GM23248 (cell line): ENCODE data around the gene LCTL. TPM values are rescaled to one million over a fixed set of nuclear protein-coding genes. Genes with fewer than 3 reads are reported as not detected.
"Not testable (repeated sequence)": the region's sequence is repeated elsewhere in the genome, so short reads cannot be mapped to it uniquely, and the experiment has no call there.

Experiments used
- DNase-seq: peaks from one replicate; pipeline ENCODE4 v3.0.0-alpha.2; 2015
- H2AFZ ChIP-seq: fragments of 200-600 bp; sonication (generic); 2 replicates; pipeline ENCODE4 v1.6.1; 2016; ENCODE audit warnings: antibody characterized with exemption
- H3F3A ChIP-seq: fragments of 200-600 bp; sonication (generic); 2 replicates; pipeline ENCODE4 v1.6.1; 2016; ENCODE audit warnings: mild to moderate bottlenecking, antibody characterized with exemption, mixed run types; ENCODE audit not compliant: insufficient read depth
- H3K27ac ChIP-seq: fragments of 200-600 bp; sonication (generic); 2 replicates; pipeline ENCODE4 v1.5.1; 2016; ENCODE audit warnings: mild to moderate bottlenecking
- H3K27me3 ChIP-seq: fragments of 200-600 bp; sonication (generic); replicated peaks from 2 replicates; pipeline ENCODE4 v1.6.1; 2016; ENCODE audit warnings: mild to moderate bottlenecking; ENCODE audit not compliant: insufficient read depth
- H3K36me3 ChIP-seq: fragments of 200-600 bp; sonication (generic); 2 replicates; pipeline ENCODE4 v1.6.1; 2016; ENCODE audit warnings: low read depth, mild to moderate bottlenecking
- H3K4me1 ChIP-seq: fragments of 200-600 bp; sonication (generic); 2 replicates; pipeline ENCODE4 v1.6.1; 2016; ENCODE audit warnings: mild to moderate bottlenecking; ENCODE audit not compliant: insufficient read depth
- H3K4me2 ChIP-seq: fragments of 200-600 bp; sonication (generic); one replicate; pipeline ENCODE4 v1.6.1; 2016; ENCODE audit warnings: mild to moderate bottlenecking; ENCODE audit not compliant: unreplicated experiment
- H3K4me3 ChIP-seq: fragments of 200-600 bp; sonication (generic); 2 replicates; pipeline ENCODE4 v1.5.1; 2016; ENCODE audit warnings: mild to moderate bottlenecking
- H3K79me2 ChIP-seq: fragments of 200-600 bp; sonication (generic); 2 replicates; pipeline ENCODE4 v1.6.1; 2016; ENCODE audit warnings: mild to moderate bottlenecking; ENCODE audit not compliant: insufficient read depth
- H3K9ac ChIP-seq: fragments of 200-600 bp; sonication (generic); 2 replicates; pipeline ENCODE4 v1.6.1; 2016; ENCODE audit warnings: mild to moderate bottlenecking
- H3K9me2 ChIP-seq: fragments of 200-600 bp; sonication (generic); 2 replicates; pipeline ENCODE4 v1.6.1; 2016; ENCODE audit warnings: mixed run types, mild to moderate bottlenecking, moderate library complexity; ENCODE audit not compliant: insufficient read depth
- H3K9me3 ChIP-seq: fragments of 200-600 bp; sonication (generic); one replicate; pipeline ENCODE4 v1.6.1; 2017; ENCODE audit warnings: low read depth
- H4K20me1 ChIP-seq: fragments of 200-600 bp; sonication (generic); 2 replicates; pipeline ENCODE4 v1.6.0; 2016; ENCODE audit not compliant: insufficient read depth
- EZH2 ChIP-seq: fragments of 200-600 bp; sonication (generic); IDR thresholded peaks from 2 replicates; pipeline ENCODE4 v1.6.1; 2018; ENCODE audit warnings: antibody characterized with exemption, mild to moderate bottlenecking; ENCODE audit not compliant: insufficient read depth, poor library complexity, severe bottlenecking
- EZH2phosphoT487 ChIP-seq: fragments of 200-600 bp; sonication (generic); IDR thresholded peaks from 2 replicates; pipeline ENCODE4 v1.6.1; 2018; ENCODE audit warnings: antibody characterized with exemption, moderate library complexity, mild to moderate bottlenecking, low read depth; ENCODE audit not compliant: insufficient read depth
- WGBS, 2 experiments: methylation state at CpG; one replicate each; pipeline ENCODE4 v1.1.6; 2015 to 2017; ENCODE audit warnings: low lambda C conversion rate in 2 of 2, low coverage in 1 of 2; ENCODE audit errors: missing lambda C conversion rate in 2 of 2; 5-methylcytosine and 5-hydroxymethylcytosine counted together
- in situ Hi-C: fragments of 300-500 bp; cut with MboI; formaldehyde crosslinking; loops from 2 replicates; pipeline ENCODE4 v1.15.0; 2020
- polyA plus RNA-seq: library from polyadenylated mRNA; unstranded; fragments of >200 nt; fragmentation: Nextera tagmentation; extraction: Ambion mirVana; gene quantifications from 2 replicates; pipeline ENCODE4 v1.2.1, GENCODE V29; 2016
- total RNA-seq: library from RNA; depleted of rRNA; stranded (reverse); fragments of >200 nt; shearing (Covaris generic); gene quantifications from 2 replicates; pipeline ENCODE4 v1.2.3, GENCODE V29; 2014

The LCTL gene
- total and polyA plus RNA-seq, 2 experiments from 2014 or later: 0.68 TPM; not detected in 1

GRCh38 chr15:66590435-66590834 is 24.6 kb upstream of the LCTL start:
- peaks cover 6% of the 10 kb centered on the region; the same call in 1 of the 2 replicates for H3K27me3 ChIP-seq
- no peaks in the 10 kb centered on the region for H3K9me3 ChIP-seq
- H2AFZ ChIP-seq: no peak overlapping the region
- no peaks in the 10 kb centered on the region for H3K4me1 ChIP-seq
- no peaks in the 10 kb centered on the region for H3K79me2 ChIP-seq
- WGBS, 2 experiments: 86 to 88% methylated on average over 2 of the region's 2 CpGs
- in situ Hi-C loops: no loop called here
- no peaks in the 10 kb centered on the region for H3K36me3 ChIP-seq
- no peak overlapping the region for H3K4me3 ChIP-seq
- H4K20me1 ChIP-seq: no peaks in the 10 kb centered on the region
- H3K9me2 ChIP-seq: no peaks in the 10 kb centered on the region
- no peak overlapping the region for H3K4me2 ChIP-seq
- H3F3A ChIP-seq: peaks cover 3% of the 10 kb centered on the region; the same call in 1 of the 2 replicates
- no peak overlapping the region for H3K9ac ChIP-seq
- no peak for TF ChIP-seq EZH2
- TF ChIP-seq EZH2phosphoT487: no peak
- no peak overlapping the region for H3K27ac ChIP-seq
- DNase-seq: no peak

GRCh38 chr15:66589429-66589828 is 23.6 kb upstream of the LCTL start:
- H3K36me3 ChIP-seq, H3K4me3 ChIP-seq, H3K9ac ChIP-seq, H3K4me1 ChIP-seq, DNase-seq, H3K27ac ChIP-seq, H3K9me2 ChIP-seq, H3F3A ChIP-seq, H3K4me2 ChIP-seq, H4K20me1 ChIP-seq, H3K79me2 ChIP-seq, H2AFZ ChIP-seq, in situ Hi-C loops, H3K27me3 ChIP-seq, H3K9me3 ChIP-seq: not testable (repeated sequence)
- 77 to 88% methylated on average over 6 of the region's 6 CpGs for WGBS, 2 experiments

- H3K4me1 ChIP-seq: no peaks in the 10 kb centered on the region
- H3K9ac ChIP-seq: no peak overlapping the region
- no peaks in the 10 kb centered on the region for H4K20me1 ChIP-seq
- TF ChIP-seq EZH2 (no peak), EZH2phosphoT487 (no peak)
- no peaks in the 10 kb centered on the region for H3K36me3 ChIP-seq
- H3K9me3 ChIP-seq: no peaks in the 10 kb centered on the region
- no peak overlapping the region for H3K4me2 ChIP-seq
- DNase-seq: no peak
- in situ Hi-C loops: no loop called here
- no peak overlapping the region for H3K27ac ChIP-seq
- no peaks in the 10 kb centered on the region for H3F3A ChIP-seq
- H2AFZ ChIP-seq: no peak overlapping the region
- WGBS, 2 experiments: 65 to 68% methylated on average over 8 of the region's 8 CpGs
- H3K9me2 ChIP-seq: no peaks in the 10 kb centered on the region
- H3K4me3 ChIP-seq: no peak overlapping the region
- H3K27me3 ChIP-seq: peaks cover 6% of the 10 kb centered on the region; the same call in 1 of the 2 replicates
- H3K79me2 ChIP-seq: no peaks in the 10 kb centered on the region
Measured at GRCh38 chr15:66588971-66589370, 23.2 kb upstream of the LCTL start.

GRCh38 chr15:66588537-66588936 is 22.7 kb upstream of the LCTL start:
- no peak overlapping the region for H3K9ac ChIP-seq
- no peaks in the 10 kb centered on the region for H3K4me1 ChIP-seq
- no peak for TF ChIP-seq EZH2
- no peak for TF ChIP-seq EZH2phosphoT487
- in situ Hi-C loops: no loop called here
- no peak overlapping the region for H3K27ac ChIP-seq
- H3K4me2 ChIP-seq: no peak overlapping the region
- no peaks in the 10 kb centered on the region for H3K36me3 ChIP-seq
- H2AFZ ChIP-seq: no peak overlapping the region
- H3K9me3 ChIP-seq: no peaks in the 10 kb centered on the region
- H4K20me1 ChIP-seq: no peaks in the 10 kb centered on the region
- H3K79me2 ChIP-seq: no peaks in the 10 kb centered on the region
- H3F3A ChIP-seq: no peaks in the 10 kb centered on the region
- H3K9me2 ChIP-seq: no peaks in the 10 kb centered on the region
- WGBS, 2 experiments: 64 to 65% methylated on average over 5 of the region's 5 CpGs
- DNase-seq: no peak
- H3K27me3 ChIP-seq: peaks cover 6% of the 10 kb centered on the region; the same call in 1 of the 2 replicates
- H3K4me3 ChIP-seq: no peak overlapping the region

- H2AFZ ChIP-seq: no peak overlapping the region
- WGBS, 2 experiments: 66 to 68% methylated on average over 5 of the region's 5 CpGs
Measured at GRCh38 chr15:66587749-66588148, 22.0 kb upstream of the LCTL start.

More at GRCh38 chr15:66587749-66588148, 22.0 kb upstream of the LCTL start:
- Histone ChIP-seq H3K9ac (no peak overlapping the region), H3K27ac (no peak overlapping the region), H3F3A (no peaks in the 10 kb centered on the region), H3K9me2 (no peaks in the 10 kb centered on the region), H3K79me2 (no peaks in the 10 kb centered on the region), H3K9me3 (no peaks in the 10 kb centered on the region), H4K20me1 (no peaks in the 10 kb centered on the region), H3K4me1 (no peaks in the 10 kb centered on the region), H3K36me3 (no peaks in the 10 kb centered on the region), H3K4me2 (no peak overlapping the region), H3K27me3 (peaks cover 6% of the 10 kb centered on the region; the same call in 1 of the 2 replicates), H3K4me3 (no peak overlapping the region)
- DNase-seq: no peak
- in situ Hi-C loops: no loop called here
- TF ChIP-seq EZH2 (no peak), EZH2phosphoT487 (no peak)
